Caco-2 (cell line): Measurements from ENCODE around the gene FBN3. TPM values are rescaled to one million over a fixed set of nuclear protein-coding genes. Genes with fewer than 3 reads are reported as not detected.

ENCODE experiments used
- BruUV-seq: library from RNA; stranded (reverse); fragments of 400-500 nt; replicated peaks from 2 replicates; lab custom pipeline; 2021; lab: Mats Ljungman, UMichigan
- CTCF ChIA-PET: fragments of 300-600 bp; sonication (Branson Sonifier 250); formaldehyde crosslinking; loops from one replicate; lab custom pipeline; 2022; ENCODE audit warnings: antibody characterized with exemption; lab: Charles Lee
- POLR2A ChIA-PET: fragments of 300-600 bp; sonication (Branson Sonifier 250); formaldehyde crosslinking; loops from one replicate; lab custom pipeline; 2022; ENCODE audit warnings: antibody characterized with exemption; lab: Charles Lee
- DNase-seq, 2 experiments: peaks; one replicate each; pipeline versions ENCODE4 v3.0.0 to v3.0.0-alpha.2; 2020 to 2022
- H3K27me3 ChIP-seq: replicated peaks from 2 replicates; pipeline ENCODE4 v1.6.0; 2011; ENCODE audit warnings: low read length; ENCODE audit not compliant: control insufficient read depth, insufficient read depth
- H3K36me3 ChIP-seq: 2 replicates; pipeline ENCODE4 v1.5.1; 2011; ENCODE audit warnings: low read length; ENCODE audit not compliant: control insufficient read depth, insufficient read depth
- H3K4me1 ChIP-seq: fragments of 250-450 bp; sonication (Bioruptor Pico); 2 replicates; pipeline ENCODE4 v1.5.1; 2020; ENCODE audit warnings: mild to moderate bottlenecking
- H3K4me3 ChIP-seq: 2 replicates; pipeline ENCODE4 v1.5.1; 2011; ENCODE audit warnings: low read depth, mild to moderate bottlenecking, control low read depth, low read length
- H3K9me3 ChIP-seq: fragments of 250-450 bp; sonication (Bioruptor Pico); 2 replicates; pipeline ENCODE4 v1.5.1; 2020; ENCODE audit warnings: mild to moderate bottlenecking, moderate library complexity
- H3K27ac Mint-ChIP-seq: one replicate; pipeline ENCODE4 v1.8.0; 2022; ENCODE audit warnings: mixed read lengths; ENCODE audit not compliant: unreplicated experiment
- H3K27me3 Mint-ChIP-seq: one replicate; pipeline ENCODE4 v1.8.0; 2022; ENCODE audit warnings: mixed read lengths; ENCODE audit not compliant: insufficient read depth, unreplicated experiment
- H3K36me3 Mint-ChIP-seq: one replicate; pipeline ENCODE4 v1.8.0; 2022; ENCODE audit warnings: mild to moderate bottlenecking, mixed read lengths; ENCODE audit not compliant: insufficient read depth, unreplicated experiment
- H3K4me1 Mint-ChIP-seq: one replicate; pipeline ENCODE4 v1.8.0; 2022; ENCODE audit warnings: low read depth, mixed read lengths; ENCODE audit not compliant: unreplicated experiment
- H3K4me3 Mint-ChIP-seq: one replicate; pipeline ENCODE4 v1.8.0; 2022; ENCODE audit warnings: mild to moderate bottlenecking, moderate library complexity, mixed read lengths; ENCODE audit not compliant: unreplicated experiment
- H3K9me3 Mint-ChIP-seq: one replicate; pipeline ENCODE4 v1.8.0; 2022; ENCODE audit warnings: mixed read lengths; ENCODE audit not compliant: unreplicated experiment
- intact Hi-C: fragments of 100-400 bp; cut with micrococcal nuclease; formaldehyde crosslinking; loops from one replicate; pipeline ENCODE4 v1.10.0; 2022; ENCODE audit not compliant: unreplicated experiment
- total RNA-seq: library from RNA; stranded (reverse); gene quantifications from 2 replicates; pipeline ENCODE4 v1.2.3, GENCODE V29; 2022
- TF ChIP-seq, protein P1 (sequence below), 2 experiments: fragments of 200-600 bp in 1 of 2; IDR thresholded peaks; 1 replicate in 1 of 2; 2 replicates in 1 of 2; pipeline versions ENCODE4 v1.5.1 to v1.8.0; 2011 to 2022; ENCODE audit warnings: antibody characterized with exemption in 1 of 2, control low read depth in 1 of 2, inconsistent platforms in 1 of 2, low read depth in 1 of 2, low read length in 1 of 2, mild to moderate bottlenecking in 1 of 2, moderate library complexity in 1 of 2; ENCODE audit not compliant: insufficient read depth in 1 of 2, severe bottlenecking in 1 of 2, unreplicated experiment in 1 of 2

FBN3 gene
- total RNA-seq, 1 experiment from 2014 or later = 16.4 TPM

DNA sequence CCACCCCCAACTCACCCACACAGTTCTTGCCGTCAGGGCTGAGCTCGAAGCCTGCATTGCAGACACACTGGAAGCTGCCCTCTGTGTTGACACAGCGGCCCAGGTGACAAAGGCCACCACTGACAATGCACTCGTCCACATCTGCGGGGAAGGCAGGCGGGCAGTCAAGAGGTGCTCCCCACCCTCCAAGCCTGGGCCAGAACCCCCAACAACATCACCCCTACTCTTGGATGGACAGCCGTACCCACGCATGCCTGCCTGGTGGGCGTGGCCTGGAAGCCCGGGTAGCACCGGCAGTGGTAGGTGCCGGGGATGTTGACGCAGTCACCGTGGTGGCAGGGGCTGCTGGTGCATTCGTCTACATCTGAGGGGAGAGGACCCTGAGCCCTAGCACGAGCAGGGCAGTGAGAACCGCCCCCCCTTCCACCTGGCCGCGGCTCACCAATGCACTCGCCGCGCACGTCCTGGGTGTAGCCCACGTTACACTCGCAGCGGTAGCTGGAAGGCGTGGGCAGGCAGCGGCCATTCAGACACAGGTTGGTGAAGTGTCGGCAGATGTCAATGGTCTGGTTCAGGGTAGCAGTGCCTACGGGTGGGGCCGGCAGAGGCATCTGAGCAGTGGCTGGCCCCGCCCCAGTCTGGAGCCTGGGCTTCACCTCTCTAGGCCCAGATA is 13.3 kb downstream of the FBN3 start:
- Mint-ChIP-seq H3K4me1 (no peaks in the 10 kb centered on the region), H3K4me3 (no peak overlapping the region), H3K27ac (no peak overlapping the region), H3K27me3 (no peaks in the 10 kb centered on the region), H3K36me3 (no peaks in the 10 kb centered on the region), H3K9me3 (no peaks in the 10 kb centered on the region)
- intact Hi-C loops = no loop called here
- DNase-seq = no peak
- no peaks in the 10 kb centered on the region for H3K9me3 ChIP-seq
- no peaks in the 10 kb centered on the region for H3K27me3 ChIP-seq
- ChIA-PET POLR2A (no interaction called here), CTCF (no interaction called here)
- BruUV-seq = no TSS peak
- no peaks in the 10 kb centered on the region for H3K4me1 ChIP-seq
- H3K4me3 ChIP-seq = no peak overlapping the region
- TF ChIP-seq, protein P1, sequence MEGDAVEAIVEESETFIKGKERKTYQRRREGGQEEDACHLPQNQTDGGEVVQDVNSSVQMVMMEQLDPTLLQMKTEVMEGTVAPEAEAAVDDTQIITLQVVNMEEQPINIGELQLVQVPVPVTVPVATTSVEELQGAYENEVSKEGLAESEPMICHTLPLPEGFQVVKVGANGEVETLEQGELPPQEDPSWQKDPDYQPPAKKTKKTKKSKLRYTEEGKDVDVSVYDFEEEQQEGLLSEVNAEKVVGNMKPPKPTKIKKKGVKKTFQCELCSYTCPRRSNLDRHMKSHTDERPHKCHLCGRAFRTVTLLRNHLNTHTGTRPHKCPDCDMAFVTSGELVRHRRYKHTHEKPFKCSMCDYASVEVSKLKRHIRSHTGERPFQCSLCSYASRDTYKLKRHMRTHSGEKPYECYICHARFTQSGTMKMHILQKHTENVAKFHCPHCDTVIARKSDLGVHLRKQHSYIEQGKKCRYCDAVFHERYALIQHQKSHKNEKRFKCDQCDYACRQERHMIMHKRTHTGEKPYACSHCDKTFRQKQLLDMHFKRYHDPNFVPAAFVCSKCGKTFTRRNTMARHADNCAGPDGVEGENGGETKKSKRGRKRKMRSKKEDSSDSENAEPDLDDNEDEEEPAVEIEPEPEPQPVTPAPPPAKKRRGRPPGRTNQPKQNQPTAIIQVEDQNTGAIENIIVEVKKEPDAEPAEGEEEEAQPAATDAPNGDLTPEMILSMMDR (IDR thresholded peaks at IDR 0.05; ENCODE audit: insufficient read depth in 1 of 2, low read depth in 1 of 2, low read length in 1 of 2, severe bottlenecking in 1 of 2, unreplicated experiment in 1 of 2) = no peak
- H3K36me3 ChIP-seq = no peaks in the 10 kb centered on the region

- BruUV-seq = no TSS peak
- POLR2A ChIA-PET = no interaction called here
These were observed 16.4 kb downstream of the FBN3 start for GRCh38 chr19:8132858-8133458.

GRCh38 chr19:8131517-8131916 is 17.9 kb downstream of the FBN3 start:
- Mint-ChIP-seq H3K27me3 (no peaks in the 10 kb centered on the region), H3K9me3 (no peaks in the 10 kb centered on the region), H3K36me3 (peaks cover 13% of the 10 kb centered on the region), H3K4me1 (no peaks in the 10 kb centered on the region), H3K4me3 (no peak overlapping the region), H3K27ac (no peak overlapping the region)
- no peaks in the 10 kb centered on the region for H3K27me3 ChIP-seq
- H3K9me3 ChIP-seq = no peaks in the 10 kb centered on the region
- H3K4me3 ChIP-seq = no peak overlapping the region
- intact Hi-C loops = no loop called here
- no peaks in the 10 kb centered on the region; the same call in 1 of the 2 replicates for H3K36me3 ChIP-seq
- BruUV-seq = no TSS peak
- TF ChIP-seq, protein P1 (IDR thresholded peaks at IDR 0.05; ENCODE audit: insufficient read depth in 1 of 2, low read depth in 1 of 2, low read length in 1 of 2, severe bottlenecking in 1 of 2, unreplicated experiment in 1 of 2) = no peak
- no peaks in the 10 kb centered on the region for H3K4me1 ChIP-seq
- DNase-seq = no peak
- POLR2A ChIA-PET = no interaction called here
- CTCF ChIA-PET = no interaction called here

More at GRCh38 chr19:8132858-8133458, 16.4 kb downstream of the FBN3 start:
- Histone ChIP-seq H3K4me1 (no peaks in the 10 kb centered on the region), H3K36me3 (no peaks in the 10 kb centered on the region; the same call in 1 of the 2 replicates), H3K4me3 (no peak overlapping the region), H3K9me3 (no peaks in the 10 kb centered on the region), H3K27me3 (no peaks in the 10 kb centered on the region)
- CTCF ChIA-PET = interaction anchor here (0.8 kb wide), 1 partner anchor 123 kb away, joined by 3 read pairs; no protein-coding TSS in a partner anchor
- intact Hi-C loops = no loop called here
- H3K4me1 Mint-ChIP-seq = no peaks in the 10 kb centered on the region
- H3K9me3 Mint-ChIP-seq = no peaks in the 10 kb centered on the region
- peaks cover 7% of the 10 kb centered on the region for H3K36me3 Mint-ChIP-seq
- TF ChIP-seq, protein P1 (IDR thresholded peaks at IDR 0.05; ENCODE audit: insufficient read depth in 1 of 2, low read depth in 1 of 2, low read length in 1 of 2, severe bottlenecking in 1 of 2, unreplicated experiment in 1 of 2) = no peak
- H3K27ac Mint-ChIP-seq = no peak overlapping the region
- DNase-seq = no peak
- H3K27me3 Mint-ChIP-seq = no peaks in the 10 kb centered on the region
- no peak overlapping the region for H3K4me3 Mint-ChIP-seq
